SU-DHL-6 (cell line): ENCODE data around the gene USP12.

Experiments
- H2AFZ ChIP-seq: fragments of 200-600 bp; sonication (generic); 2 replicates; pipeline ENCODE4 v1.6.1; 2014; ENCODE audit warnings: low read depth, mild to moderate bottlenecking, moderate library complexity, mixed read lengths, antibody characterized with exemption, low read length; ENCODE audit not compliant: severe bottlenecking
- H3F3A ChIP-seq: fragments of 200-600 bp; shearing (Covaris generic); 2 replicates; pipeline ENCODE4 v1.6.0; 2016; ENCODE audit warnings: antibody characterized with exemption, mild to moderate bottlenecking; ENCODE audit not compliant: insufficient read depth
- H3K27ac ChIP-seq: fragments of 200-600 bp; sonication (generic); 2 replicates; pipeline ENCODE4 v1.5.1; 2016; ENCODE audit warnings: low read depth, mild to moderate bottlenecking, low read length, moderate library complexity, mixed read lengths
- H3K27me3 ChIP-seq: fragments of 200-600 bp; sonication (generic), shearing (Covaris generic); 2 replicates; pipeline ENCODE4 v1.6.0; 2014; ENCODE audit warnings: mild to moderate bottlenecking, low read length
- H3K36me3 ChIP-seq: fragments of 200-600 bp; sonication (generic); 2 replicates; pipeline ENCODE4 v1.6.1; 2014; ENCODE audit warnings: mild to moderate bottlenecking, low read length, mixed read lengths
- H3K4me2 ChIP-seq: fragments of 300-600, 200-600 bp; shearing (Covaris generic), sonication (generic); 2 replicates; pipeline ENCODE4 v1.6.0; 2014; ENCODE audit warnings: low read length, low read depth, mild to moderate bottlenecking; ENCODE audit not compliant: poor library complexity, severe bottlenecking
- H3K4me3 ChIP-seq: fragments of 200-600 bp; sonication (generic); 2 replicates; pipeline ENCODE4 v1.5.1; 2014; ENCODE audit warnings: antibody characterized with exemption, low read length, mild to moderate bottlenecking, mixed read lengths; ENCODE audit not compliant: insufficient read depth, poor library complexity, severe bottlenecking
- H3K79me2 ChIP-seq: fragments of 200-600 bp; sonication (generic); 2 replicates; pipeline ENCODE4 v1.6.1; 2014; ENCODE audit warnings: mild to moderate bottlenecking, low read length, moderate library complexity; ENCODE audit not compliant: insufficient read depth
- H3K9ac ChIP-seq: fragments of 200-600 bp; sonication (generic); 2 replicates; pipeline ENCODE4 v1.7.0; 2014; ENCODE audit warnings: mild to moderate bottlenecking, low read length
- H3K9me2 ChIP-seq: fragments of 200-600 bp; sonication (generic); replicated peaks from 2 replicates; pipeline ENCODE4 v1.6.1; 2014; ENCODE audit warnings: low read length; ENCODE audit not compliant: insufficient read depth
- H3K9me3 ChIP-seq: fragments of 200-600 bp; sonication (generic); 2 replicates; pipeline ENCODE4 v1.6.1; 2014; ENCODE audit warnings: low read length, mixed read lengths; ENCODE audit not compliant: insufficient read depth
- H4K20me1 ChIP-seq: fragments of 200-600 bp; sonication (generic); 2 replicates; pipeline ENCODE4 v1.6.1; 2014; ENCODE audit warnings: low read depth, mild to moderate bottlenecking, antibody characterized with exemption, low read length, moderate library complexity, mixed read lengths
- CTCF ChIP-seq: fragments of 200-600 bp; sonication (generic); IDR thresholded peaks from one replicate; pipeline ENCODE4 v1.5.1; 2017; ENCODE audit warnings: antibody characterized with exemption, mild to moderate bottlenecking, low read length, moderate library complexity; ENCODE audit not compliant: insufficient read depth, poor library complexity, severe bottlenecking
- EZH2phosphoT487 ChIP-seq: fragments of 200-600 bp; sonication (generic), shearing (Covaris generic); conservative IDR thresholded peaks from 2 replicates; pipeline ENCODE4 v1.6.1; 2018; ENCODE audit warnings: mild to moderate bottlenecking, antibody characterized with exemption, low read length, moderate library complexity, mixed read lengths

The USP12 gene

GRCh38 chr13:27104606-27105005, 67.0 kb downstream of the USP12 start:
- Histone ChIP-seq H3K27ac (no peak overlapping the region), H3K4me3 (no peak overlapping the region), H3K4me2 (no peak overlapping the region), H3K9me2 (no peaks in the 10 kb centered on the region), H3K9me3 (no peaks in the 10 kb centered on the region), H3K36me3 (peaks cover 4% of the 10 kb centered on the region; the same call in 1 of the 2 replicates), H3F3A (no peaks in the 10 kb centered on the region), H3K9ac (no peak overlapping the region), H3K27me3 (no peaks in the 10 kb centered on the region), H2AFZ (no peak overlapping the region), H3K79me2 (peaks cover 8% of the 10 kb centered on the region; the same call in 1 of the 2 replicates), H4K20me1 (no peaks in the 10 kb centered on the region)
- TF ChIP-seq EZH2phosphoT487: no peak
- TF ChIP-seq CTCF: no peak

DNA sequence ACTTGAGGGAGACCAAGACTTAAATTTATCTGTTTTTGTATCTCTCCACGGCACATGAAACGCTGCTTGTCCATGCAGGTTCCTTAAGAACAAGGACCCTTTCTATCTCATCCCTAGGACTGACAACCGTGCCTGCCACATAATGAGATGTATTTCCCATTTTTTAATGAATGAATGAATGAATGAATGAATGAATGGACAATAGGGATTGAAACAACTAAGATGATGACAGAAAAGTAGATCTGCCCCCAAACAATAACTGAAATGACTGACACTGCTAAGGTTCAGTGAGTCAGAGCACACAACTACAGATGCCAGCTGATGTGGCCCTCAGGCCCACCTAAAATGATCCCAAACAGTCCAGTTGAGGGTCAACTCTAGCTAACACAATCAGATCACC, 69.8 kb downstream of the USP12 start:
- no peaks in the 10 kb centered on the region for H3K27me3 ChIP-seq

GRCh38 chr13:27101289-27101688, 70.3 kb downstream of the USP12 start:
- Histone ChIP-seq H3K4me3 (no peak overlapping the region), H3K27ac (no peak overlapping the region), H4K20me1 (no peaks in the 10 kb centered on the region), H3K4me2 (no peak overlapping the region), H2AFZ (no peak overlapping the region), H3K36me3 (peaks cover 4% of the 10 kb centered on the region; the same call in 1 of the 2 replicates), H3K9me3 (no peaks in the 10 kb centered on the region), H3F3A (no peaks in the 10 kb centered on the region), H3K9me2 (no peaks in the 10 kb centered on the region), H3K9ac (no peak overlapping the region), H3K27me3 (no peaks in the 10 kb centered on the region), H3K79me2 (0 out of 2 replicates have a peak, but pooled peaks cover 1% of the 10 kb centered on the region)
- TF ChIP-seq EZH2phosphoT487: no peak
- no peak for TF ChIP-seq CTCF

More for the DNA sequence above, 69.8 kb downstream of the USP12 start:
- no peak overlapping the region for H3K9ac ChIP-seq
- no peaks in the 10 kb centered on the region for H3F3A ChIP-seq
- H4K20me1 ChIP-seq: no peaks in the 10 kb centered on the region
- no peak overlapping the region for H2AFZ ChIP-seq
- H3K79me2 ChIP-seq: peaks cover 4% of the 10 kb centered on the region; the same call in 1 of the 2 replicates
- H3K4me2 ChIP-seq: no peak overlapping the region
- no peak overlapping the region for H3K27ac ChIP-seq
- H3K9me2 ChIP-seq: no peaks in the 10 kb centered on the region
- peaks cover 4% of the 10 kb centered on the region; the same call in 1 of the 2 replicates for H3K36me3 ChIP-seq
- TF ChIP-seq EZH2phosphoT487: no peak
- no peak for TF ChIP-seq CTCF
- H3K9me3 ChIP-seq: no peaks in the 10 kb centered on the region
- H3K4me3 ChIP-seq: no peak overlapping the region
